ENCODE results near the gene SLC26A1.

SLC26A1 gene

DNA sequence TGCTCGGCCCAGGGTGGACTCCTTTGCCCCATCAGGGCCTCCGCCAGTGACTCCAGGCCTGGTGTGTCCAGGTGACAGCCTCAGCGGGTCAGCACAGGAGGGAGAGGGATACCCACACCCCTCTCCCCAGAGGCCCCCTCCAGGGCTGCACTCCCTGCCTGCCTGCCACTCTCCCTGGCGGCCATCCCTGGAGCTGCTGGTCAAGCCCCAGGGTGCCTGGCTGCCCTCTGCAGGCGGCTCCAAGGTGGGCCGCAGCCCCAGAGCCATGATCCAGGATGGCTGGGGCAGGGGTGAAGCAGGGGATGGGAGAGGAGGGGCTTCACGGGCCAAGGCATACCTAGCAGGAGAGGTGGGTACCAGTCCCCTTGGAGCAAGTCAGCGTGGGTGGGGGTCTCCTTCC is 22.0 kb upstream of the SLC26A1 start:
- H4K20me1 ChIP-seq (ENCODE audit: insufficient read depth, low read length) = no peaks in the 10 kb centered on the region
- H3K79me2 ChIP-seq (ENCODE audit: insufficient read depth, low read length) = no peaks in the 10 kb centered on the region
- peaks cover 2% of the 10 kb centered on the region for H3K4me1 ChIP-seq (ENCODE audit: insufficient read depth, low read length, severe bottlenecking)
- no peaks in the 10 kb centered on the region for H3K9me2 ChIP-seq (ENCODE audit: low read depth, low read length)
- no peak overlapping the region for H3K4me2 ChIP-seq (ENCODE audit: low read length)
- no peak overlapping the region for H3K4me3 ChIP-seq (ENCODE audit: low read depth, low read length, poor library complexity, severe bottlenecking)
- TF ChIP-seq, protein P1, sequence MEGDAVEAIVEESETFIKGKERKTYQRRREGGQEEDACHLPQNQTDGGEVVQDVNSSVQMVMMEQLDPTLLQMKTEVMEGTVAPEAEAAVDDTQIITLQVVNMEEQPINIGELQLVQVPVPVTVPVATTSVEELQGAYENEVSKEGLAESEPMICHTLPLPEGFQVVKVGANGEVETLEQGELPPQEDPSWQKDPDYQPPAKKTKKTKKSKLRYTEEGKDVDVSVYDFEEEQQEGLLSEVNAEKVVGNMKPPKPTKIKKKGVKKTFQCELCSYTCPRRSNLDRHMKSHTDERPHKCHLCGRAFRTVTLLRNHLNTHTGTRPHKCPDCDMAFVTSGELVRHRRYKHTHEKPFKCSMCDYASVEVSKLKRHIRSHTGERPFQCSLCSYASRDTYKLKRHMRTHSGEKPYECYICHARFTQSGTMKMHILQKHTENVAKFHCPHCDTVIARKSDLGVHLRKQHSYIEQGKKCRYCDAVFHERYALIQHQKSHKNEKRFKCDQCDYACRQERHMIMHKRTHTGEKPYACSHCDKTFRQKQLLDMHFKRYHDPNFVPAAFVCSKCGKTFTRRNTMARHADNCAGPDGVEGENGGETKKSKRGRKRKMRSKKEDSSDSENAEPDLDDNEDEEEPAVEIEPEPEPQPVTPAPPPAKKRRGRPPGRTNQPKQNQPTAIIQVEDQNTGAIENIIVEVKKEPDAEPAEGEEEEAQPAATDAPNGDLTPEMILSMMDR (IDR thresholded peaks at IDR 0.05; ENCODE audit: low read length) = no peak
- TF ChIP-seq EZH2 (IDR thresholded peaks at IDR 0.05; ENCODE audit: borderline replicate concordance, low read length) = no peak
- H3K27ac ChIP-seq (ENCODE audit: low read depth, low read length, poor library complexity, severe bottlenecking) = no peak overlapping the region
- no peaks in the 10 kb centered on the region for H3K36me3 ChIP-seq (ENCODE audit: insufficient read depth, low read length)
- H3K9me3 ChIP-seq (ENCODE audit: low read length) = no peaks in the 10 kb centered on the region
- H3K27me3 ChIP-seq (ENCODE audit: insufficient read depth, low read length) = no peaks in the 10 kb centered on the region
- H3K9ac ChIP-seq (ENCODE audit: low read length) = no peak overlapping the region
- H3F3A ChIP-seq (ENCODE audit: insufficient read depth, low read length) = no peaks in the 10 kb centered on the region
- no peak overlapping the region for H2AFZ ChIP-seq (ENCODE audit: low read length)

DNA sequence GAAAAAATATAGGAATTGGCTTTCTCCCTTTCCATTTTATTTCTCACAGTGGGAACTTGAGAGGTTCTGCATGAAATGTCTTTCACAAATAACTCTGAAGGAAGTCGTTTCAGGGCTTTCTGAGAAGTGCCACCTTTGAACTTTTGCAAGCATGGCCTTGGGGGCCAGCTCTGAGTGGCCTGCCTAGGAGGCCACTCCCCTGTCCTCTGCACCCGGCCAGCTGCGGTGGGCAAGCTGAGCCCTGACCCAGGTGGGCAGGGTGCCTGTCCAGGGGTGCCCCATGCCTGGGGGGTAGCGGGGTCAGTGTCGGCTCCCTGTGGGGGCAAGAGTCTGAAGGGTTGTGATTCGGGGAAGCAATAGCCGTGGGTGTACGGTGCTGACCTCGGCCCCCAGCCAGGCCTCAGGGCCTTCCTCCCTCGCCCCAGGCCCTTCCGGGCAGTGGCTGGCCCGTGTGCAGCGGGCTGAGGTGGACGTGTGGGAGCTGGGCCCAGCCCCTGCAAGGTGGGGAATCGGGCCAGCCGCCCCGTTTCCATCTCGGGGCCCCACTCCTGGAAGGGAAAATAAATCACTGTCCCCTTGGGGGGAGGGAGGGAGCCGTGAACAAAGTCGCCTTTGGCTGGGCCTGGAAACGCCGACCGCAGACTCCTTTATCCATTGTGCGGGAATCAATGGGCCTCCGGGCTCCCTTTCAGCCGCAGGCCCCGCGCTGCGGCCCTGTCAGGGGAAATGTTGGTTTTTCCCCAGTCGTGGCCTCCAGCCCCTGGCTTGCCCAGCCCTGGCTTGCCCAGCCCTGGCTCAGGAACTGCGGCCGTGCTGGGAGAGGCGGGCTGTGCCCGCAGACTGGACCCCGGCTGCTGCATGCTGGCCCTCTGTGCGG is 21.3 kb upstream of the SLC26A1 start:
- peaks cover 6% of the 10 kb centered on the region for H3K4me1 ChIP-seq (ENCODE audit: insufficient read depth, low read length, severe bottlenecking)
- no peak overlapping the region for H3K4me2 ChIP-seq (ENCODE audit: low read length)

DNA sequence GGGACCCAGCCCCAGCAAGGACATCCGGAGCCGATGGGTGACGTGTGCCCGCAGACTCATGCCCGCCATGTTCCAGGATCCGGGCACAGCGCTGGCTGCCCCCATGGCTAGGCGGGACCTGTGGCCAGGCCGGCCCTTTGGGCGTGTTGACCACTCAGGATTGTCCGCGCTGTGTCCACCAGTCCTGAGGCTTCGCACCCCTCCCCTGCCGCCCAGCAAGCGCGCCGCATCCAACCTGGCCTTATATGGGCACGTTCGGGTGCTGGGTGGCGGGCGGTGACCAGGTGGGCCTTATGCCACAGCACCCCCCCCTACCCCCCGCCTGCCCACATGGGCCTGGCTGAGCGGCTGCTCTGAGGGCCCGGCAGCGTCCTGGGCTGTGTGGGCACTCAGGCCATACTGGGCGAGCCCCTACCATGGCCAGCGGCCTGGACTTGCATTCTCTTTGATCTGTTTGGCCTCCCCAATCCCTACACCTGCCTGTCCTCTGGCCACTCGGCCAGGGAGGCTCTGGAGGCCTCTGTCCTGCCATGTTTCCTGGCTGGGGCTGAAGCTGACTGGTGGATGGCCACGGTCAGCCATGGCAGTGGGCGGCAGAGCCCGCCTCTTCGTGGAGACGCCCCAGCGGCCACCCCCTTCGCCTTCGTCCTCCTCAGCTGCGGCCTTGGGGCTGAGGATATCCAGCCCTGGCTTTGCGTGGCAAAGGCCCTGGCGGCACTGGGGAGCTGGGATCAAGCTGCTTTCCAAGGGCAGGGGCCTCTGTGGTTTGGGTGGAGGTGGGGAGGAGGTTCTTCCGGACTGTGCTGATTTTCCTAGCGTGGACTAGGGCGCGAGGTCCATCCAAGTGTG is 20.2 kb upstream of the SLC26A1 start:
- H3K4me2 ChIP-seq (ENCODE audit: low read length) = no peak overlapping the region
- H3K4me3 ChIP-seq (ENCODE audit: low read depth, low read length, poor library complexity, severe bottlenecking) = no peak overlapping the region
- no peaks in the 10 kb centered on the region for H3K36me3 ChIP-seq (ENCODE audit: insufficient read depth, low read length)
- no peaks in the 10 kb centered on the region for H3K9me2 ChIP-seq (ENCODE audit: low read depth, low read length)
- peaks cover 12% of the 10 kb centered on the region for H3K4me1 ChIP-seq (ENCODE audit: insufficient read depth, low read length, severe bottlenecking)
- no peaks in the 10 kb centered on the region for H3K9me3 ChIP-seq (ENCODE audit: low read length)
- no peak overlapping the region for H3K9ac ChIP-seq (ENCODE audit: low read length)
- H4K20me1 ChIP-seq (ENCODE audit: insufficient read depth, low read length) = no peaks in the 10 kb centered on the region
- TF ChIP-seq, protein P1 (IDR thresholded peaks at IDR 0.05; ENCODE audit: low read length) = no peak
- TF ChIP-seq EZH2 (IDR thresholded peaks at IDR 0.05; ENCODE audit: borderline replicate concordance, low read length) = no peak
- H2AFZ ChIP-seq (ENCODE audit: low read length) = no peak overlapping the region
- H3K27ac ChIP-seq (ENCODE audit: low read depth, low read length, poor library complexity, severe bottlenecking) = no peak overlapping the region
- H3F3A ChIP-seq (ENCODE audit: insufficient read depth, low read length) = no peaks in the 10 kb centered on the region
- no peaks in the 10 kb centered on the region for H3K27me3 ChIP-seq (ENCODE audit: insufficient read depth, low read length)
- H3K79me2 ChIP-seq (ENCODE audit: insufficient read depth, low read length) = no peaks in the 10 kb centered on the region

More for the DNA sequence above, 21.3 kb upstream of the SLC26A1 start:
- no peak overlapping the region for H2AFZ ChIP-seq (ENCODE audit: low read length)
- no peaks in the 10 kb centered on the region for H3F3A ChIP-seq (ENCODE audit: insufficient read depth, low read length)
- H3K27ac ChIP-seq (ENCODE audit: low read depth, low read length, poor library complexity, severe bottlenecking) = no peak overlapping the region
- H3K36me3 ChIP-seq (ENCODE audit: insufficient read depth, low read length) = no peaks in the 10 kb centered on the region
- no peaks in the 10 kb centered on the region for H3K27me3 ChIP-seq (ENCODE audit: insufficient read depth, low read length)
- H3K9me2 ChIP-seq (ENCODE audit: low read depth, low read length) = no peaks in the 10 kb centered on the region
- TF ChIP-seq, protein P1 (IDR thresholded peaks at IDR 0.05; ENCODE audit: low read length) = no peak
- no peak for TF ChIP-seq EZH2 (IDR thresholded peaks at IDR 0.05; ENCODE audit: borderline replicate concordance, low read length)
- H3K4me3 ChIP-seq (ENCODE audit: low read depth, low read length, poor library complexity, severe bottlenecking) = no peak overlapping the region
- no peak overlapping the region for H3K9ac ChIP-seq (ENCODE audit: low read length)
- H3K9me3 ChIP-seq (ENCODE audit: low read length) = no peaks in the 10 kb centered on the region
- H4K20me1 ChIP-seq (ENCODE audit: insufficient read depth, low read length) = no peaks in the 10 kb centered on the region
- H3K79me2 ChIP-seq (ENCODE audit: insufficient read depth, low read length) = no peaks in the 10 kb centered on the region
